Fibroblast of pulmonary artery (primary cell): Measurements from ENCODE around the gene PKM.

ENCODE experiments used
- DNase-seq: peaks from one replicate; pipeline ENCODE4 v3.0.0-alpha.2; 2010; ENCODE audit warnings: low read depth
- H3K4me3 ChIP-seq: replicated peaks from 2 replicates; pipeline ENCODE4 v1.5.1; 2011; ENCODE audit warnings: low read depth, mild to moderate bottlenecking, control low read depth, low read length, moderate library complexity
- TF ChIP-seq, protein P1 (sequence below): IDR thresholded peaks from 2 replicates; pipeline ENCODE4 v1.5.1; 2011; ENCODE audit warnings: mild to moderate bottlenecking, control low read depth, low read length, inconsistent platforms; ENCODE audit errors: missing control alignments

Gene PKM

GRCh38 chr15:72227192-72227586 is 3.8 kb downstream of the PKM start:
- TF ChIP-seq, protein P1, sequence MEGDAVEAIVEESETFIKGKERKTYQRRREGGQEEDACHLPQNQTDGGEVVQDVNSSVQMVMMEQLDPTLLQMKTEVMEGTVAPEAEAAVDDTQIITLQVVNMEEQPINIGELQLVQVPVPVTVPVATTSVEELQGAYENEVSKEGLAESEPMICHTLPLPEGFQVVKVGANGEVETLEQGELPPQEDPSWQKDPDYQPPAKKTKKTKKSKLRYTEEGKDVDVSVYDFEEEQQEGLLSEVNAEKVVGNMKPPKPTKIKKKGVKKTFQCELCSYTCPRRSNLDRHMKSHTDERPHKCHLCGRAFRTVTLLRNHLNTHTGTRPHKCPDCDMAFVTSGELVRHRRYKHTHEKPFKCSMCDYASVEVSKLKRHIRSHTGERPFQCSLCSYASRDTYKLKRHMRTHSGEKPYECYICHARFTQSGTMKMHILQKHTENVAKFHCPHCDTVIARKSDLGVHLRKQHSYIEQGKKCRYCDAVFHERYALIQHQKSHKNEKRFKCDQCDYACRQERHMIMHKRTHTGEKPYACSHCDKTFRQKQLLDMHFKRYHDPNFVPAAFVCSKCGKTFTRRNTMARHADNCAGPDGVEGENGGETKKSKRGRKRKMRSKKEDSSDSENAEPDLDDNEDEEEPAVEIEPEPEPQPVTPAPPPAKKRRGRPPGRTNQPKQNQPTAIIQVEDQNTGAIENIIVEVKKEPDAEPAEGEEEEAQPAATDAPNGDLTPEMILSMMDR = no peak
- peak; percentile 86 for DNase-seq
- peak overlapping the region; percentile 95 for H3K4me3 ChIP-seq

DNA sequence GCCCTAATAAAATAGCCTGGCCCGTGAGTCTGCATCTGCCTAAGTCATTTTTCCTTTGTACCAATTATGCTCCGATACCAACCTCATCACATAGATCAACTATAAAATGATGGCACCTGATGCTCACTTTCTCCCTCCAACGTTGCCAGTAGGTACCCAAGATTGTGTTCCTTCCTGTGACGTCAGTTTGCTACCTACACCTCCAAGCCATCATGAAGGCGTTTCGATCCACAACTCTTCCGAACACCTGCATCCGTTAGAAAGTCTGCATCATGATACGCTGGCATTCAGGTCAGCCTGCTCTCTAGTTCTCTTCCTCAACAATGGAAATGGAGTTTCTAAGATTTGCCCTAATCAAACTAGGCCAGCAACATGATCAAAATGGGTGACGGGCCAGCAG is 7.7 kb downstream of the PKM start:
- H3K4me3 ChIP-seq = no peak overlapping the region
- DNase-seq = no peak
- TF ChIP-seq, protein P1 = no peak

DNA sequence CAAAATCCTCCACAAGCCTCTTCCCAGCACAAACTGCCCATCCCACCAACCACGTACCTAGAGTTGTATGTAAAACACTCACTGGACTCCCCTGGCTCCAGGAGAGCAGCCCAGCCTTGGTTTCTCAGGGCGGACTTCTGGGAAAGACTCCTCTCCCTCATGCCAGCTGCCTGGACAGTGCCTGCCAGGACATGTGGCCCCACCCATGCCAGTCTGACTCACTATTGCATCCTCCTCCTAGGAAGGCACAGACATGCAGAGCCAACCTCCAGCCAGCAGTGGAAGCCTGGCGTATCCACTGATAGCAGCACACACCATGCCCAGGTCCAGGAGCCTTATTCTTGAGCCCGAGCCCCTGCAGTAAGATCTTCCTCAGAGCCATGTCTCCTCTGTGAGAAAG is 8.6 kb downstream of the PKM start:
- H3K4me3 ChIP-seq = no peak overlapping the region
- peak; percentile 24 for DNase-seq
- TF ChIP-seq, protein P1 = no peak

DNA sequence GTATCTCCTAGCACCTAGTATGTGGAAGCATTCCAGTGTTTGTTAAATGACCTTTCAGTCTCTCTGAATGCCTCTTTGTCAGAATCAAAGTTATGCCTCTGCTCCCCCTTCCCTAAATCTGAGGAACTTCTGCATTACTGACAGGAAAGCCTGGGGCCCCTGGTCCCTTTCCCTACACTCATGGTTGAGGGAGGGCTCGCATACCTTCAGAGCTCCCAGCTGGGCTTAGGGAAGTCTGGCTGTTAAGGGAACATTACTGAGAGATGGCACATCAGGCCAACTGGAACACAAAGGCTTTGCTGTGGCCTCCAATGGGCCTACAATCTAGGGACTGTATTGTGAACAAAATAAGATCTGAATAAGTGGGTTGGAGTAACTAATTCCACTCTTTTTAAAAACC is 10.3 kb downstream of the PKM start:
- TF ChIP-seq, protein P1 = no peak
- H3K4me3 ChIP-seq = no peak overlapping the region
- no peak for DNase-seq

- DNase-seq = no peak
- no peak overlapping the region for H3K4me3 ChIP-seq
- TF ChIP-seq, protein P1 = no peak
These were observed 13.8 kb downstream of the PKM start for GRCh38 chr15:72217216-72217615.

GRCh38 chr15:72216079-72216478 is 14.9 kb downstream of the PKM start:
- DNase-seq = no peak
- H3K4me3 ChIP-seq = no peak overlapping the region
- TF ChIP-seq, protein P1 = no peak

GRCh38 chr15:72207558-72208085 is 23.4 kb downstream of the PKM start:
- TF ChIP-seq, protein P1 = no peak
- DNase-seq = no peak
- H3K4me3 ChIP-seq = no peak overlapping the region
